HepG2 (cell line): ENCODE data around the gene KCNJ4. TPM values are rescaled to one million over a fixed set of nuclear protein-coding genes. Genes with fewer than 3 reads are reported as not detected.

Source experiments
- CHD2 ChIP-seq: IDR thresholded peaks from 2 replicates; pipeline ENCODE4 v1.6.1; 2011; ENCODE audit warnings: low read depth, low read length, improper control_type of control experiment
- FOXC1 ChIP-seq: sonication (generic); formaldehyde crosslinking; IDR thresholded peaks from 2 replicates; pipeline ENCODE4 v1.8.0; 2022; ENCODE audit warnings: mild to moderate bottlenecking, missing genetic modification reagents, borderline replicate concordance
- KLF13 ChIP-seq: sonication (generic); formaldehyde crosslinking; IDR thresholded peaks from 2 replicates; pipeline ENCODE4 v1.4.0; 2020; ENCODE audit warnings: mild to moderate bottlenecking, missing genetic modification reagents
- MAFG ChIP-seq: sonication (generic); formaldehyde crosslinking; IDR thresholded peaks from 2 replicates; pipeline ENCODE4 v1.5.1; 2020; ENCODE audit warnings: mild to moderate bottlenecking, missing genetic modification reagents
- ZFP1 ChIP-seq: IDR thresholded peaks from 2 replicates; pipeline ENCODE4 v1.6.1; 2016
- ZNF75D ChIP-seq: sonication (generic); formaldehyde crosslinking; IDR thresholded peaks from 2 replicates; pipeline ENCODE4 v1.8.1; 2023; ENCODE audit warnings: missing genetic modification reagents, mild to moderate bottlenecking, borderline replicate concordance
- polyA plus RNA-seq, 8 experiments: library from polyadenylated mRNA; depleted of rRNA in 3 of 8; stranded (reverse) in 7 of 8; unstranded in 1 of 8; fragments of >200 nt; fragmentation: Illumina TruSeq in 4 of 8; extraction: Trizol in 4 of 8; gene quantifications; 2 replicates each; pipeline versions ENCODE4 v1.2.1 to v1.2.3, GENCODE V29; 2011 to 2016; ENCODE audit warnings: low read depth in 4 of 8, missing spikeins in 1 of 8, mixed read lengths in 1 of 8; ENCODE audit not compliant: insufficient read depth in 1 of 8
- total RNA-seq, 5 experiments: library from RNA; depleted of rRNA; stranded (reverse); fragments of >200 nt; fragmentation: Illumina TruSeq; extraction: Trizol; gene quantifications; 2 replicates each; pipeline ENCODE4 v1.2.3, GENCODE V29; 2016; ENCODE audit warnings: low read depth in 1 of 5
- TF ChIP-seq, protein P1 (sequence below): sonication (generic); formaldehyde crosslinking; IDR thresholded peaks from 2 replicates; pipeline ENCODE4 v1.8.1; 2022; ENCODE audit warnings: mild to moderate bottlenecking, missing genetic modification reagents
- TF ChIP-seq, protein P2 (sequence below): sonication (generic); formaldehyde crosslinking; IDR thresholded peaks from 2 replicates; pipeline ENCODE4 v1.9.0; 2021; ENCODE audit warnings: mild to moderate bottlenecking, missing genetic modification reagents
- TF ChIP-seq, protein P3 (sequence below), 2 experiments: sonication (generic) in 1 of 2; formaldehyde crosslinking in 1 of 2; IDR thresholded peaks; 2 replicates each; pipeline versions ENCODE4 v1.5.1 to v1.6.1; 2011 to 2020; ENCODE audit warnings: borderline replicate concordance in 1 of 2, low read depth in 1 of 2, low read length in 1 of 2, mild to moderate bottlenecking in 1 of 2, missing genetic modification reagents in 1 of 2, moderate library complexity in 1 of 2
- TF ChIP-seq, protein P4 (sequence below): sonication (generic); formaldehyde crosslinking; conservative IDR thresholded peaks from 2 replicates; pipeline ENCODE4 v1.8.0; 2022; ENCODE audit warnings: missing genetic modification reagents
- TF ChIP-seq, protein P5 (sequence below): conservative IDR thresholded peaks from 2 replicates; pipeline ENCODE4 v1.6.1; 2018; ENCODE audit warnings: missing genetic modification reagents
- TF ChIP-seq, protein P6 (sequence below): sonication (generic); formaldehyde crosslinking; IDR thresholded peaks from 2 replicates; pipeline ENCODE4 v1.4.0; 2020; ENCODE audit warnings: missing genetic modification reagents, mild to moderate bottlenecking, borderline replicate concordance

KCNJ4 gene
- total and polyA plus RNA-seq, 2 of the 13 experiments (the other 11 are each of a cell fraction or from before 2014, with no cell fraction given), result not detected

DNA sequence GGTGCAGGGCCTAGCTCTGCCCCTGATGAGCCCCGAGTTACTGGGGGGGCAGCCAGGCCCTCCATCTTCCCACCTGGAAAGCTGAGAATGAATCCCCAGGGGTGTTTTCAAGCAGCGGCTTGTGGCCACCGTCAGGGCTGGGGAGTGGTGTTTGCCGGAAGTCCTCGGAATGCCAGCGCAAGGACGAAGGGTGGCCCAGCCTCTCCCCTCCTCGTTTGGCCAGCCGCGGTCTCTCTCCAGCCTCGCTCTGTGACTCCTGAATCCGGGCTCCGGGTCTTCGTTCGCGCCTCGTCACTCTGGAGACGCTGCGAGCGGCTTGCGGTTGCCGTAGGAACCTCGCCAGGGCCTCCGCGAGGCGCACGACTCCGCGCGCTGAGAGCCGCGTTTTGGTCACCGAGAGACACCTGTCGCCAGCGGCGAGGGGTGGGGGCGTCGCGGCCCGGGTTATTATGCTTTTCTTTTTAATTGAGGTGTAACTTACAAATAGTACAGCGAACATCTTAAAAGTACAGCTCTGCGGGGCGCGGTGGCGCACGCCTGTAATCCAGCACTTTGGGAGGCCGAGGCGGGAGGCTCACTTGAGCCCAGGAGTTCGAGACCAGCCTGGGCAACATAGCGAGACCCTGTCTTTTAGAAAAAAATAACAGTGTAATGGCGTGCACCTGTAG is 6.5 kb upstream of the KCNJ4 start (continued):
- TF ChIP-seq, protein P1, sequence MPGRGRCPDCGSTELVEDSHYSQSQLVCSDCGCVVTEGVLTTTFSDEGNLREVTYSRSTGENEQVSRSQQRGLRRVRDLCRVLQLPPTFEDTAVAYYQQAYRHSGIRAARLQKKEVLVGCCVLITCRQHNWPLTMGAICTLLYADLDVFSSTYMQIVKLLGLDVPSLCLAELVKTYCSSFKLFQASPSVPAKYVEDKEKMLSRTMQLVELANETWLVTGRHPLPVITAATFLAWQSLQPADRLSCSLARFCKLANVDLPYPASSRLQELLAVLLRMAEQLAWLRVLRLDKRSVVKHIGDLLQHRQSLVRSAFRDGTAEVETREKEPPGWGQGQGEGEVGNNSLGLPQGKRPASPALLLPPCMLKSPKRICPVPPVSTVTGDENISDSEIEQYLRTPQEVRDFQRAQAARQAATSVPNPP (CRISPR knock-in tag), result no peak
- TF ChIP-seq ZFP1 (CRISPR knock-in tag), result no peak
- no peak for TF ChIP-seq FOXC1 (CRISPR knock-in tag)
- TF ChIP-seq, protein P2, sequence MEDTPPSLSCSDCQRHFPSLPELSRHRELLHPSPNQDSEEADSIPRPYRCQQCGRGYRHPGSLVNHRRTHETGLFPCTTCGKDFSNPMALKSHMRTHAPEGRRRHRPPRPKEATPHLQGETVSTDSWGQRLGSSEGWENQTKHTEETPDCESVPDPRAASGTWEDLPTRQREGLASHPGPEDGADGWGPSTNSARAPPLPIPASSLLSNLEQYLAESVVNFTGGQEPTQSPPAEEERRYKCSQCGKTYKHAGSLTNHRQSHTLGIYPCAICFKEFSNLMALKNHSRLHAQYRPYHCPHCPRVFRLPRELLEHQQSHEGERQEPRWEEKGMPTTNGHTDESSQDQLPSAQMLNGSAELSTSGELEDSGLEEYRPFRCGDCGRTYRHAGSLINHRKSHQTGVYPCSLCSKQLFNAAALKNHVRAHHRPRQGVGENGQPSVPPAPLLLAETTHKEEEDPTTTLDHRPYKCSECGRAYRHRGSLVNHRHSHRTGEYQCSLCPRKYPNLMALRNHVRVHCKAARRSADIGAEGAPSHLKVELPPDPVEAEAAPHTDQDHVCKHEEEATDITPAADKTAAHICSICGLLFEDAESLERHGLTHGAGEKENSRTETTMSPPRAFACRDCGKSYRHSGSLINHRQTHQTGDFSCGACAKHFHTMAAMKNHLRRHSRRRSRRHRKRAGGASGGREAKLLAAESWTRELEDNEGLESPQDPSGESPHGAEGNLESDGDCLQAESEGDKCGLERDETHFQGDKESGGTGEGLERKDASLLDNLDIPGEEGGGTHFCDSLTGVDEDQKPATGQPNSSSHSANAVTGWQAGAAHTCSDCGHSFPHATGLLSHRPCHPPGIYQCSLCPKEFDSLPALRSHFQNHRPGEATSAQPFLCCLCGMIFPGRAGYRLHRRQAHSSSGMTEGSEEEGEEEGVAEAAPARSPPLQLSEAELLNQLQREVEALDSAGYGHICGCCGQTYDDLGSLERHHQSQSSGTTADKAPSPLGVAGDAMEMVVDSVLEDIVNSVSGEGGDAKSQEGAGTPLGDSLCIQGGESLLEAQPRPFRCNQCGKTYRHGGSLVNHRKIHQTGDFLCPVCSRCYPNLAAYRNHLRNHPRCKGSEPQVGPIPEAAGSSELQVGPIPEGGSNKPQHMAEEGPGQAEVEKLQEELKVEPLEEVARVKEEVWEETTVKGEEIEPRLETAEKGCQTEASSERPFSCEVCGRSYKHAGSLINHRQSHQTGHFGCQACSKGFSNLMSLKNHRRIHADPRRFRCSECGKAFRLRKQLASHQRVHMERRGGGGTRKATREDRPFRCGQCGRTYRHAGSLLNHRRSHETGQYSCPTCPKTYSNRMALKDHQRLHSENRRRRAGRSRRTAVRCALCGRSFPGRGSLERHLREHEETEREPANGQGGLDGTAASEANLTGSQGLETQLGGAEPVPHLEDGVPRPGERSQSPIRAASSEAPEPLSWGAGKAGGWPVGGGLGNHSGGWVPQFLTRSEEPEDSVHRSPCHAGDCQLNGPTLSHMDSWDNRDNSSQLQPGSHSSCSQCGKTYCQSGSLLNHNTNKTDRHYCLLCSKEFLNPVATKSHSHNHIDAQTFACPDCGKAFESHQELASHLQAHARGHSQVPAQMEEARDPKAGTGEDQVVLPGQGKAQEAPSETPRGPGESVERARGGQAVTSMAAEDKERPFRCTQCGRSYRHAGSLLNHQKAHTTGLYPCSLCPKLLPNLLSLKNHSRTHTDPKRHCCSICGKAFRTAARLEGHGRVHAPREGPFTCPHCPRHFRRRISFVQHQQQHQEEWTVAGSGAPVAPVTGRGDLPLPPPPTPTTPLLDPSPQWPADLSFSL (CRISPR knock-in tag), result no peak
- TF ChIP-seq, protein P3, sequence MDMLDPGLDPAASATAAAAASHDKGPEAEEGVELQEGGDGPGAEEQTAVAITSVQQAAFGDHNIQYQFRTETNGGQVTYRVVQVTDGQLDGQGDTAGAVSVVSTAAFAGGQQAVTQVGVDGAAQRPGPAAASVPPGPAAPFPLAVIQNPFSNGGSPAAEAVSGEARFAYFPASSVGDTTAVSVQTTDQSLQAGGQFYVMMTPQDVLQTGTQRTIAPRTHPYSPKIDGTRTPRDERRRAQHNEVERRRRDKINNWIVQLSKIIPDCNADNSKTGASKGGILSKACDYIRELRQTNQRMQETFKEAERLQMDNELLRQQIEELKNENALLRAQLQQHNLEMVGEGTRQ (IDR thresholded peaks at IDR 0.05; ENCODE audit: low read depth, low read length), result no peak
- TF ChIP-seq, protein P3 (CRISPR knock-in tag; IDR thresholded peaks at IDR 0.05; ENCODE audit: borderline replicate concordance), result no peak
- TF ChIP-seq, protein P4, sequence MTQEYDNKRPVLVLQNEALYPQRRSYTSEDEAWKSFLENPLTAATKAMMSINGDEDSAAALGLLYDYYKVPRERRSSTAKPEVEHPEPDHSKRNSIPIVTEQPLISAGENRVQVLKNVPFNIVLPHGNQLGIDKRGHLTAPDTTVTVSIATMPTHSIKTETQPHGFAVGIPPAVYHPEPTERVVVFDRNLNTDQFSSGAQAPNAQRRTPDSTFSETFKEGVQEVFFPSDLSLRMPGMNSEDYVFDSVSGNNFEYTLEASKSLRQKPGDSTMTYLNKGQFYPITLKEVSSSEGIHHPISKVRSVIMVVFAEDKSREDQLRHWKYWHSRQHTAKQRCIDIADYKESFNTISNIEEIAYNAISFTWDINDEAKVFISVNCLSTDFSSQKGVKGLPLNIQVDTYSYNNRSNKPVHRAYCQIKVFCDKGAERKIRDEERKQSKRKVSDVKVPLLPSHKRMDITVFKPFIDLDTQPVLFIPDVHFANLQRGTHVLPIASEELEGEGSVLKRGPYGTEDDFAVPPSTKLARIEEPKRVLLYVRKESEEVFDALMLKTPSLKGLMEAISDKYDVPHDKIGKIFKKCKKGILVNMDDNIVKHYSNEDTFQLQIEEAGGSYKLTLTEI (CRISPR knock-in tag), result no peak
- TF ChIP-seq CHD2, result no peak
- no peak for TF ChIP-seq KLF13
- no peak for TF ChIP-seq MAFG (CRISPR knock-in tag)
- no peak for TF ChIP-seq ZNF75D
- TF ChIP-seq, protein P5, sequence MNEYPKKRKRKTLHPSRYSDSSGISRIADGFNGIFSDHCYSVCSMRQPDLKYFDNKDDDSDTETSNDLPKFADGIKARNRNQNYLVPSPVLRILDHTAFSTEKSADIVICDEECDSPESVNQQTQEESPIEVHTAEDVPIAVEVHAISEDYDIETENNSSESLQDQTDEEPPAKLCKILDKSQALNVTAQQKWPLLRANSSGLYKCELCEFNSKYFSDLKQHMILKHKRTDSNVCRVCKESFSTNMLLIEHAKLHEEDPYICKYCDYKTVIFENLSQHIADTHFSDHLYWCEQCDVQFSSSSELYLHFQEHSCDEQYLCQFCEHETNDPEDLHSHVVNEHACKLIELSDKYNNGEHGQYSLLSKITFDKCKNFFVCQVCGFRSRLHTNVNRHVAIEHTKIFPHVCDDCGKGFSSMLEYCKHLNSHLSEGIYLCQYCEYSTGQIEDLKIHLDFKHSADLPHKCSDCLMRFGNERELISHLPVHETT (CRISPR knock-in tag), result no peak
- TF ChIP-seq, protein P6, sequence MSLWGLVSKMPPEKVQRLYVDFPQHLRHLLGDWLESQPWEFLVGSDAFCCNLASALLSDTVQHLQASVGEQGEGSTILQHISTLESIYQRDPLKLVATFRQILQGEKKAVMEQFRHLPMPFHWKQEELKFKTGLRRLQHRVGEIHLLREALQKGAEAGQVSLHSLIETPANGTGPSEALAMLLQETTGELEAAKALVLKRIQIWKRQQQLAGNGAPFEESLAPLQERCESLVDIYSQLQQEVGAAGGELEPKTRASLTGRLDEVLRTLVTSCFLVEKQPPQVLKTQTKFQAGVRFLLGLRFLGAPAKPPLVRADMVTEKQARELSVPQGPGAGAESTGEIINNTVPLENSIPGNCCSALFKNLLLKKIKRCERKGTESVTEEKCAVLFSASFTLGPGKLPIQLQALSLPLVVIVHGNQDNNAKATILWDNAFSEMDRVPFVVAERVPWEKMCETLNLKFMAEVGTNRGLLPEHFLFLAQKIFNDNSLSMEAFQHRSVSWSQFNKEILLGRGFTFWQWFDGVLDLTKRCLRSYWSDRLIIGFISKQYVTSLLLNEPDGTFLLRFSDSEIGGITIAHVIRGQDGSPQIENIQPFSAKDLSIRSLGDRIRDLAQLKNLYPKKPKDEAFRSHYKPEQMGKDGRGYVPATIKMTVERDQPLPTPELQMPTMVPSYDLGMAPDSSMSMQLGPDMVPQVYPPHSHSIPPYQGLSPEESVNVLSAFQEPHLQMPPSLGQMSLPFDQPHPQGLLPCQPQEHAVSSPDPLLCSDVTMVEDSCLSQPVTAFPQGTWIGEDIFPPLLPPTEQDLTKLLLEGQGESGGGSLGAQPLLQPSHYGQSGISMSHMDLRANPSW (CRISPR knock-in tag), result no peak
